ENCODE data around the gene PLPPR1. TPM values are rescaled to one million over a fixed set of nuclear protein-coding genes. Genes with fewer than 3 reads are reported as not detected.

PLPPR1 gene
- polyA plus RNA-seq, 1 of the 3 experiments (the other 2 are of a cell fraction), result not detected

- DNase-seq, result no peak
- no peak overlapping the region for H3K4me2 ChIP-seq
- no peak overlapping the region for H3K4me3 ChIP-seq (ENCODE audit: low read depth in 2 of 2, low read length in 1 of 2)
- H3K9me3 ChIP-seq, result no peaks in the 10 kb centered on the region
- WGBS (ENCODE audit: low lambda C conversion rate), result 0% methylated on average over 1 of the region's 1 CpG
- H4K20me1 ChIP-seq (ENCODE audit: insufficient read depth), result no peaks in the 10 kb centered on the region
- H3K4me1 ChIP-seq (ENCODE audit: control insufficient read depth in 1 of 2, insufficient read depth in 2 of 2, low read depth in 1 of 2, low read length in 1 of 2), result no peaks in the 10 kb centered on the region
- H3F3A ChIP-seq (replicated peaks; ENCODE audit: insufficient read depth), result no peaks in the 10 kb centered on the region
- H3K79me2 ChIP-seq (ENCODE audit: insufficient read depth), result no peaks in the 10 kb centered on the region
- H3K27me3 ChIP-seq (ENCODE audit: insufficient read depth), result no peaks in the 10 kb centered on the region
- CTCF ChIA-PET, result no interaction called here
- POLR2A ChIA-PET, result no interaction called here
- TF ChIP-seq TEAD4 (IDR thresholded peaks at IDR 0.05; ENCODE audit: borderline replicate concordance, insufficient read depth) (no peak), RFX5 (IDR thresholded peaks at IDR 0.05; ENCODE audit: low read length) (no peak), GATA2 (CRISPR knock-in tag; IDR thresholded peaks at IDR 0.05) (no peak), EZH2phosphoT487 (IDR thresholded peaks at IDR 0.05; ENCODE audit: borderline replicate concordance, low read depth) (no peak), IRF3 (IDR thresholded peaks at IDR 0.05; ENCODE audit: low read depth, low read length) (no peak)
- no peak overlapping the region for H3K27ac ChIP-seq (ENCODE audit: low read depth in 2 of 2, low read length in 1 of 2)
- H3K9me2 ChIP-seq, result no peaks in the 10 kb centered on the region
- H2AFZ ChIP-seq (ENCODE audit: low read depth), result no peak overlapping the region
- no peak overlapping the region for H3K9ac ChIP-seq
- no peaks in the 10 kb centered on the region for H3K36me3 ChIP-seq (replicated peaks in 1 of 2; ENCODE audit: control insufficient read depth in 1 of 2, insufficient read depth in 2 of 2, low read length in 1 of 2)
Observed at GRCh38 chr9:101229606-101230005, 201.1 kb downstream of the PLPPR1 start.

GRCh38 chr9:101232405-101232977 lies 204.0 kb downstream of the PLPPR1 start:
- Histone ChIP-seq H3K4me1 (ENCODE audit: control insufficient read depth in 1 of 2, insufficient read depth in 2 of 2, low read depth in 1 of 2, low read length in 1 of 2) (no peaks in the 10 kb centered on the region), H3K4me3 (ENCODE audit: low read depth in 2 of 2, low read length in 1 of 2) (no peak overlapping the region), H3K79me2 (ENCODE audit: insufficient read depth) (no peaks in the 10 kb centered on the region), H4K20me1 (ENCODE audit: insufficient read depth) (no peaks in the 10 kb centered on the region), H3K9me3 (no peaks in the 10 kb centered on the region), H2AFZ (ENCODE audit: low read depth) (no peak overlapping the region), H3K9ac (no peak overlapping the region), H3K36me3 (replicated peaks in 1 of 2; ENCODE audit: control insufficient read depth in 1 of 2, insufficient read depth in 2 of 2, low read length in 1 of 2) (no peaks in the 10 kb centered on the region), H3K27me3 (ENCODE audit: insufficient read depth) (no peaks in the 10 kb centered on the region), H3F3A (replicated peaks; ENCODE audit: insufficient read depth) (no peaks in the 10 kb centered on the region), H3K4me2 (no peak overlapping the region), H3K9me2 (no peaks in the 10 kb centered on the region), H3K27ac (ENCODE audit: low read depth in 2 of 2, low read length in 1 of 2) (no peak overlapping the region)
- ChIA-PET POLR2A (interaction anchor here (0.7 kb wide), 1 partner anchor 136 kb away, joined by 3 read pairs; no protein-coding TSS in a partner anchor), CTCF (interaction anchor here (0.6 to 0.7 kb wide), 2 partner anchors 533 to 631 kb away, joined by 3 read pairs; no protein-coding TSS in a partner anchor)
- WGBS (ENCODE audit: low lambda C conversion rate), result 37% methylated on average over 2 of the region's 2 CpGs
- no peak for TF ChIP-seq FOXM1 (IDR thresholded peaks at IDR 0.05; ENCODE audit: low read depth)
- TF ChIP-seq USF1 (IDR thresholded peaks at IDR 0.05; ENCODE audit: borderline replicate concordance, low read depth), result no peak
- TF ChIP-seq MAX (IDR thresholded peaks at IDR 0.05; ENCODE audit: low read depth), result no peak
- TF ChIP-seq NFIC (IDR thresholded peaks at IDR 0.05; ENCODE audit: borderline replicate concordance), result no peak
- TF ChIP-seq CHD2 (IDR thresholded peaks at IDR 0.05; ENCODE audit: low read length, partially characterized antibody), result no peak
- no peak for TF ChIP-seq MXI1 (IDR thresholded peaks at IDR 0.05; ENCODE audit: low read depth, low read length)
- no peak for TF ChIP-seq YY1 (IDR thresholded peaks at IDR 0.05; ENCODE audit: low read depth)
- no peak for TF ChIP-seq RXRA (IDR thresholded peaks at IDR 0.05; ENCODE audit: borderline replicate concordance, low read depth)
- no peak for TF ChIP-seq EP300 (IDR thresholded peaks at IDR 0.05; ENCODE audit: borderline replicate concordance in 1 of 2, low read depth in 1 of 2, low read length in 1 of 2)
- no peak for TF ChIP-seq SIN3A (IDR thresholded peaks at IDR 0.05; ENCODE audit: borderline replicate concordance, low read depth, low read length)
- no peak for TF ChIP-seq GATA2 (CRISPR knock-in tag; IDR thresholded peaks at IDR 0.05)
- no peak for DNase-seq
